ENCODE data around the gene GABBR2. TPM values are rescaled to one million over a fixed set of nuclear protein-coding genes. Genes with fewer than 3 reads are reported as not detected.
"Not testable (repeated sequence)": the region's sequence is repeated elsewhere in the genome, so short reads cannot be mapped to it uniquely, and the experiment has no call there.

The GABBR2 gene
- total RNA-seq, 6 experiments from 2014 or later = not detected

DNA sequence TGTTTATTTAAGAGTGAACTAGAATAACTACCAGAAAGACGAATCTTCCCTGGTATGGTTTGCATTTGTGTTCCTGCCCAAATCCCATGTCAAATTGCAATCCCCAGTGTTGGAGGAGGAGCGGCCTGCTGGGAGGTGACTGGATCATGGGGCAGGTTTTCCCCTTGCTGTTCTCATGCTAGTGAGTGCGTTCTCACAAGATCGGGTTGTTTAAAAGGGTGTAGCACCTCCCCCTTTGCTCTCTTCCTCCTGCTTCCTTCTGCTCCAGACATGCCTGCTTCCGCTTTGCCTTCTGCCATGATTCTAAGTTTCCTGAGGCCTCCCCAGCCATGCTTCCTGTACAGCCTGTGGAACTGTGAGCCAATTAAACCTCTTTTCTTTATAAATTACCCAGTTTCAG, 242.9 kb downstream of the GABBR2 start:
- no peak for ATAC-seq
- Histone ChIP-seq H3K4me1 (no peaks in the 10 kb centered on the region), H3K4me3 (no peak overlapping the region), H3K9me3 (peaks cover 0 to 2% (median 0%) of the 10 kb centered on the region in 4 donors), H3K27me3 (no peaks in the 10 kb centered on the region), H3K27ac (no peak overlapping the region), H3K36me3 (no peaks in the 10 kb centered on the region)
- TF ChIP-seq, protein P1, sequence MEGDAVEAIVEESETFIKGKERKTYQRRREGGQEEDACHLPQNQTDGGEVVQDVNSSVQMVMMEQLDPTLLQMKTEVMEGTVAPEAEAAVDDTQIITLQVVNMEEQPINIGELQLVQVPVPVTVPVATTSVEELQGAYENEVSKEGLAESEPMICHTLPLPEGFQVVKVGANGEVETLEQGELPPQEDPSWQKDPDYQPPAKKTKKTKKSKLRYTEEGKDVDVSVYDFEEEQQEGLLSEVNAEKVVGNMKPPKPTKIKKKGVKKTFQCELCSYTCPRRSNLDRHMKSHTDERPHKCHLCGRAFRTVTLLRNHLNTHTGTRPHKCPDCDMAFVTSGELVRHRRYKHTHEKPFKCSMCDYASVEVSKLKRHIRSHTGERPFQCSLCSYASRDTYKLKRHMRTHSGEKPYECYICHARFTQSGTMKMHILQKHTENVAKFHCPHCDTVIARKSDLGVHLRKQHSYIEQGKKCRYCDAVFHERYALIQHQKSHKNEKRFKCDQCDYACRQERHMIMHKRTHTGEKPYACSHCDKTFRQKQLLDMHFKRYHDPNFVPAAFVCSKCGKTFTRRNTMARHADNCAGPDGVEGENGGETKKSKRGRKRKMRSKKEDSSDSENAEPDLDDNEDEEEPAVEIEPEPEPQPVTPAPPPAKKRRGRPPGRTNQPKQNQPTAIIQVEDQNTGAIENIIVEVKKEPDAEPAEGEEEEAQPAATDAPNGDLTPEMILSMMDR (IDR thresholded peaks at IDR 0.05) = no peak
- TF ChIP-seq POLR2A (IDR thresholded peaks at IDR 0.05) = no peak
- intact Hi-C loops (cut with DNase I) = no loop called here
- WGBS (ENCODE audit: insufficient coverage, low coverage, low lambda C conversion rate, missing lambda C conversion rate) = 52% methylated on average over 4 of the region's 5 CpGs
- no peak for DNase-seq

DNA sequence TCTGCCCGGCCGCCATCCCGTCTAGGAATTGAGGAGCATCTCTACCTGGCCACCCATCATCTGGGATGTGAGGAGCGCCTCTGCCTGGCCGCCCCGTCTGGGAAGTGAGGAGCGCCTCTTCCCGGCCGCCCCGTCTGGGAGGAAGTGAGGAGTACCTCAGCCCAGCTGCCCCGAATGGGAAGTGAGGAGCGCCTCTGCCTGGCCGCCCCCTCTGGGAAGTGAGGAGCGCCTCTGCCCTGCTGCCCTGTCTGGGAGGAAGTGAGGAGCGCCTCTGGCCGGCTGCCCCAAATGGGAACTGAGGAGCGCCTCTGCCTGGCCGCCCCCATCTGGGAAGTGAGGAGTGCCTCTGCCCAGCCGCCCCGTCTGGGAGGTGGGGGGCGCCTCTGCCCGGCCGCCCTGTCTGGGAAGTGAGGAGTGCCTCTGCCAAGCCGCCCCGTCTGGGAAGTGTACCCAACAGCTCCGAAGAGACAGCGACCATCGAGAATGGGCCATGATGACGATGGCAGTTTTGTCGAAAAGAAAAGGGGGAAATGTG, 244.5 kb downstream of the GABBR2 start:
- DNase-seq; H3K36me3 ChIP-seq; H3K27me3 ChIP-seq; H3K4me1 ChIP-seq; ATAC-seq; H3K4me3 ChIP-seq; intact Hi-C loops (cut with DNase I); H3K9me3 ChIP-seq; H3K27ac ChIP-seq: not testable (repeated sequence)
- 92% methylated on average over 5 of the region's 30 CpGs for WGBS (ENCODE audit: insufficient coverage, low coverage, low lambda C conversion rate, missing lambda C conversion rate)

DNA sequence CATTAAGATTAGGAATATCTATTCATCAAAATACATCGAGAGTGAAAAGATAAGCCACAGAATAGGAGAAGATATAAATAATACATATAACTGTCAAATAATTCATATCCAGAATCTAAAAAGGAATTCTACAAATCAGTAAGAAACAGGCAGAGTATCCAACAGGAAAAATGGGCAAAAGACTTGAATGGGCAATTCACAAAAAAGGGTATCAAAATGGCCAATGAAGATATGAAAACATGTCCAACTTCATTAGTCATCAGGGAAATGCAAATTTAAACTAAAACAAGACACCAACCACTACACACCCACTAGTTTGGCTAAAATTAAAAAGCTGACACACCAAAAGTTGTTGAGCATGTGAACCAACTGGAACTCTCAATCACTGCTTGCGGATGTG, 246.4 kb downstream of the GABBR2 start:
- H3K27me3 ChIP-seq = no peaks in the 10 kb centered on the region
- ATAC-seq = no peak
- no peak overlapping the region for H3K4me3 ChIP-seq
- no peaks in the 10 kb centered on the region for H3K4me1 ChIP-seq
- H3K9me3 ChIP-seq = peaks cover 0 to 6% (median 2%) of the 10 kb centered on the region in 4 donors
- H3K27ac ChIP-seq = no peak overlapping the region
- WGBS (ENCODE audit: insufficient coverage, low coverage, low lambda C conversion rate, missing lambda C conversion rate) = 93% methylated on average over 1 of the region's 2 CpGs
- H3K36me3 ChIP-seq = no peaks in the 10 kb centered on the region
- DNase-seq = no peak
- intact Hi-C loops (cut with DNase I) = no loop called here
- no peak for TF ChIP-seq POLR2A (IDR thresholded peaks at IDR 0.05)
- TF ChIP-seq, protein P1 (IDR thresholded peaks at IDR 0.05) = no peak

DNA sequence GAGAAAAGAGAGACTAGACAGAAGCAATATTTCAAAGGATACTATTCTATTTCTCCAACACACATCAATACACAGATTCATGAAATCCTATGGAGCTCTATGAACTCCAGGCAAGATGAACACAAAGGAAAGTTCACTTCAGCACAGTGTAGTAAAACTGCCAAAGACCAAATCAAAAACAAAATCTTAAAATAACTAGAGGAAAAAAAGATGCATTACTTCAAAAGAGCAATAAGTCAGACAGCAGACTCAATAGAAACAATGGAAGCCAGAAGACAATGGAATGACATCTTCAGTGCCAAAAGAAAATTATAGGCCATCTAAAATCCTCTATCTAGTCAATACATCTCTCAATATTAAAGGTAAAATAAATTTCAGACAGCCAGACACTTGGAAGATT, 248.0 kb downstream of the GABBR2 start:
- Histone ChIP-seq H3K36me3 (no peaks in the 10 kb centered on the region), H3K4me3 (no peak overlapping the region), H3K4me1 (no peaks in the 10 kb centered on the region), H3K27ac (no peak overlapping the region), H3K9me3 (peaks cover 0 to 6% (median 2%) of the 10 kb centered on the region in 4 donors), H3K27me3 (no peaks in the 10 kb centered on the region)
- ATAC-seq (no peak), DNase-seq (no peak)
- intact Hi-C loops (cut with DNase I) = no loop called here
- TF ChIP-seq, protein P1 (IDR thresholded peaks at IDR 0.05) = no peak
- no peak for TF ChIP-seq POLR2A (IDR thresholded peaks at IDR 0.05)

DNA sequence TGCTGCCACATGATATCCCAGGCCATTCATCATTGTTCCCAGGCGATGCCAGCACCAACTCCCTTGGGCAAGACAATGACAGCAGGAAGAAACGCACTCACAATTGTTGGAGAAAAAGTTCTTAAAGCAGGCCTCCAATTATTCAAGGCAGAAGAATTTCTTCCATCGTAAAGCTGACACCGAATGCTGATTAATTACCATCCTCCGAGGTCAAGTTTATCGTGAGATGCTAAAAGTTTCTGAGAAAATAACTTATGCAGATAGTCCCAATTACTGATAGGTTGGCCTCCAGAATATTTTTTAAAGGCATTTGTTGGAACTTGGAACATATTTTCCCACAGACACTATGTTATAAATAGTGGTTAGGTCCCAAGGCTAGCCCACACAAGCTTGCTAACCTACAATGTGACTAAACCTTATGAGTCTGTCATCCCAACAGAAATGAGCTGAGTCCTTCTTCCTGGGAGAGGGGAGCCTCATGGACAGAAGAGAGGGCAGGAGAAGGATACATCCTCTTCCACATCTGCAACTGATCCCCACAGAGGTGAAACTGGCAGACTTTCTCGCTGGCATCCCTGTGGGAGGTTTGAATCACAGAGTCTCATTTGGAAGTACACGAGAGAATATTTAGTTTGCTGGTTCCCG, 250.9 kb downstream of the GABBR2 start:
- Histone ChIP-seq H3K27ac (no peak overlapping the region), H3K4me1 (no peaks in the 10 kb centered on the region), H3K27me3 (no peaks in the 10 kb centered on the region), H3K36me3 (no peaks in the 10 kb centered on the region), H3K4me3 (no peak overlapping the region), H3K9me3 (peaks cover 0 to 6% (median 2%) of the 10 kb centered on the region in 4 donors)
- WGBS (ENCODE audit: insufficient coverage, low coverage, low lambda C conversion rate, missing lambda C conversion rate) = 84% methylated on average over 8 of the region's 9 CpGs
- ATAC-seq (no peak), DNase-seq (no peak)
- no peak for TF ChIP-seq POLR2A (IDR thresholded peaks at IDR 0.05)
- TF ChIP-seq, protein P1 (IDR thresholded peaks at IDR 0.05) = no peak
- intact Hi-C loops (cut with DNase I) = no loop called here

Measured in right lobe of liver (tissue), 6 donors.